MM.1S (cell line): ENCODE data around the gene RPL39.

Experiments
- DNase-seq: peaks from one replicate; pipeline ENCODE4 v3.0.0-alpha.2; 2015
- H2AFZ ChIP-seq: fragments of 300-600 bp; sonication (generic); 2 replicates; pipeline ENCODE4 v1.6.0; 2016; ENCODE audit warnings: antibody characterized with exemption, low read length
- H3F3A ChIP-seq: fragments of 300-600 bp; sonication (generic); 2 replicates; pipeline ENCODE4 v1.6.1; 2016; ENCODE audit warnings: mild to moderate bottlenecking, antibody characterized with exemption, low read length, moderate library complexity, mixed read lengths; ENCODE audit not compliant: insufficient read depth
- H3K27ac ChIP-seq: fragments of 300-600 bp; sonication (generic); 2 replicates; pipeline ENCODE4 v1.5.1; 2016; ENCODE audit warnings: mild to moderate bottlenecking, low read length
- H3K27me3 ChIP-seq: fragments of 300-600 bp; sonication (generic); replicated peaks from 2 replicates; pipeline ENCODE4 v1.6.0; 2016; ENCODE audit warnings: low read length; ENCODE audit not compliant: insufficient read depth
- H3K36me3 ChIP-seq: fragments of 300-600 bp; sonication (generic); replicated peaks from 2 replicates; pipeline ENCODE4 v1.6.1; 2016; ENCODE audit warnings: mild to moderate bottlenecking, low read length, mixed read lengths; ENCODE audit not compliant: insufficient read depth
- H3K4me1 ChIP-seq: fragments of 300-600 bp; sonication (generic); 2 replicates; pipeline ENCODE4 v1.6.1; 2016; ENCODE audit warnings: low read length, mixed read lengths
- H3K4me2 ChIP-seq: fragments of 300-600 bp; sonication (generic); 2 replicates; pipeline ENCODE4 v1.6.0; 2016; ENCODE audit warnings: low read depth, low read length
- H3K4me3 ChIP-seq: fragments of 300-600 bp; sonication (generic); 2 replicates; pipeline ENCODE4 v1.5.1; 2016; ENCODE audit warnings: low read length, mixed read lengths
- H3K79me2 ChIP-seq: fragments of 300-600 bp; sonication (generic); 2 replicates; pipeline ENCODE4 v1.6.1; 2016; ENCODE audit warnings: mixed run types, low read length, mixed read lengths
- H3K9ac ChIP-seq: fragments of 300-600 bp; sonication (generic); 2 replicates; pipeline ENCODE4 v1.6.1; 2016; ENCODE audit warnings: low read length, mixed read lengths
- H3K9me2 ChIP-seq: fragments of 300-600 bp; sonication (generic); replicated peaks from 2 replicates; pipeline ENCODE4 v1.6.1; 2016; ENCODE audit warnings: mild to moderate bottlenecking, low read length, mixed read lengths; ENCODE audit not compliant: insufficient read depth
- H3K9me3 ChIP-seq: fragments of 300-600 bp; sonication (generic); replicated peaks from 2 replicates; pipeline ENCODE4 v1.6.1; 2016; ENCODE audit warnings: mild to moderate bottlenecking, low read length, mixed read lengths; ENCODE audit not compliant: insufficient read depth
- H4K20me1 ChIP-seq: fragments of 300-600 bp; sonication (generic); 2 replicates; pipeline ENCODE4 v1.6.1; 2016; ENCODE audit warnings: mild to moderate bottlenecking, low read length, moderate library complexity, mixed read lengths; ENCODE audit not compliant: insufficient read depth
- EZH2 ChIP-seq: fragments of 300-600 bp; sonication (generic); optimal IDR thresholded peaks from 2 replicates; pipeline ENCODE3; 2017; ENCODE audit warnings: low read depth, mild to moderate bottlenecking, antibody characterized with exemption, low read length, mixed read lengths
- EZH2phosphoT487 ChIP-seq: fragments of 300-600 bp; sonication (generic); IDR thresholded peaks from 2 replicates; pipeline ENCODE4 v1.6.1; 2018; ENCODE audit warnings: antibody characterized with exemption, low read length
- TF ChIP-seq, protein P1 (sequence below): fragments of 300-600 bp; sonication (generic); IDR thresholded peaks from 2 replicates; pipeline ENCODE4 v1.5.1; 2016; ENCODE audit warnings: antibody characterized with exemption, low read length, mixed read lengths

RPL39 gene

DNA sequence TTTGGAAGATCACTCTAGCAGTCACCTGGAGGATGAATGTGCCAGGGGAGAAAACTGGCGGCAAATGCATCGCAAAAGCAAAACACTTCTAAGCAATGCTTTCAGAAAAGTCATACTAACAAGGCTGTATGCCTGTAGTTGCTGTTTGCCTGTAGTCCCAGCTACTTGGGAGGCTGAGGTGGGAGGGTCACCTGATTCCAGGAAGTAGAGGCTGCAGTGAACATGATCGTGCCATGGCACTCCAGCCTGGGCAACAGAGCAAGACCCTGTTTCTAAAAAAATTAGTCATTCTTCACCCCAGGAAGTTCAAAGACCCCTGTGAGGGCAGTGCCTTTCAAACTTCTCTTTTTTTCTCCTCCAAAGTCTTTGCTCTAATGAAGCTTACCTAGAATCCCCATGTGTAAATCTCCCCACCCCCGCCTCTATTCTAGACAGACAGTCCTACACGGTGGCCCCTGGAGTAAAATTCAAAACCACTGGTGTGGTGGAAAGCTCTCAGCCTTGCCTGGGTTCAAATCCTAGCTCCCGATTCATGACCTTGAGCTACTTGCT, 27.5 kb downstream of the RPL39 start:
- H3K36me3 ChIP-seq = no peaks in the 10 kb centered on the region
- H3K27me3 ChIP-seq = no peaks in the 10 kb centered on the region
- no peak overlapping the region for H2AFZ ChIP-seq
- H3K9me2 ChIP-seq = no peaks in the 10 kb centered on the region
- no peak overlapping the region for H3K4me3 ChIP-seq
- no peak overlapping the region for H3K9ac ChIP-seq
- DNase-seq = no peak
- no peaks in the 10 kb centered on the region for H3K79me2 ChIP-seq
- H3F3A ChIP-seq = 0 out of 2 replicates have a peak, but pooled peaks cover 4% of the 10 kb centered on the region
- H3K4me1 ChIP-seq = peaks cover 18% of the 10 kb centered on the region
- TF ChIP-seq, protein P1, sequence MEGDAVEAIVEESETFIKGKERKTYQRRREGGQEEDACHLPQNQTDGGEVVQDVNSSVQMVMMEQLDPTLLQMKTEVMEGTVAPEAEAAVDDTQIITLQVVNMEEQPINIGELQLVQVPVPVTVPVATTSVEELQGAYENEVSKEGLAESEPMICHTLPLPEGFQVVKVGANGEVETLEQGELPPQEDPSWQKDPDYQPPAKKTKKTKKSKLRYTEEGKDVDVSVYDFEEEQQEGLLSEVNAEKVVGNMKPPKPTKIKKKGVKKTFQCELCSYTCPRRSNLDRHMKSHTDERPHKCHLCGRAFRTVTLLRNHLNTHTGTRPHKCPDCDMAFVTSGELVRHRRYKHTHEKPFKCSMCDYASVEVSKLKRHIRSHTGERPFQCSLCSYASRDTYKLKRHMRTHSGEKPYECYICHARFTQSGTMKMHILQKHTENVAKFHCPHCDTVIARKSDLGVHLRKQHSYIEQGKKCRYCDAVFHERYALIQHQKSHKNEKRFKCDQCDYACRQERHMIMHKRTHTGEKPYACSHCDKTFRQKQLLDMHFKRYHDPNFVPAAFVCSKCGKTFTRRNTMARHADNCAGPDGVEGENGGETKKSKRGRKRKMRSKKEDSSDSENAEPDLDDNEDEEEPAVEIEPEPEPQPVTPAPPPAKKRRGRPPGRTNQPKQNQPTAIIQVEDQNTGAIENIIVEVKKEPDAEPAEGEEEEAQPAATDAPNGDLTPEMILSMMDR = no peak
- no peak for TF ChIP-seq EZH2phosphoT487
- H3K4me2 ChIP-seq = no peak overlapping the region; the same call in 1 of the 2 replicates
- H3K9me3 ChIP-seq = no peaks in the 10 kb centered on the region
- H3K27ac ChIP-seq = no peak overlapping the region
- H4K20me1 ChIP-seq = no peaks in the 10 kb centered on the region

DNA sequence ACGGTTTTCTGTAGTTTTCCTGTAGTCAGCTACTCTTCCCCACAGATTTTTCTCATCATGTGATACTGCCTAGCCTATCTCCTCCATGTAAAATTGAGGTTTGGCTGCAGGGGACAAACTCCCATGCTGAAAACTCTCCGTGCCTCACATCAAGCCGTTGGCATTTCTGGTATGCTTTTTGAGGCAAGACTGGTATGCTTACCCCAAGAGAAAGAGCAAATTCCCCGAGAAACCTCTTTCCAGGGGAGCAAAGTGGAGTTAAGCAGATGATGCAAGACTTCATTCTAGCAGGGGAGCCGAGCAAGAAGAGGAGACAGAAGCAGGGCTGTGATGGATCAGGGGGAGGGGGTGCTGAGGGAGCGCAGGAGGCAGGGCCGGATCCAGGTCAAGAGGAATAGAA, 28.2 kb downstream of the RPL39 start:
- no peak overlapping the region for H3K4me3 ChIP-seq
- H3K9ac ChIP-seq = no peak overlapping the region; the same call in 1 of the 2 replicates
- H3K27ac ChIP-seq = peak overlapping the region; percentile 31; the same call in 1 of the 2 replicates
- no peaks in the 10 kb centered on the region for H3K9me2 ChIP-seq
- no peaks in the 10 kb centered on the region for H3K27me3 ChIP-seq
- H4K20me1 ChIP-seq = no peaks in the 10 kb centered on the region
- H3K4me2 ChIP-seq = peak overlapping the region; percentile 29
- H3K9me3 ChIP-seq = no peaks in the 10 kb centered on the region
- TF ChIP-seq, protein P1 = no peak
- H3K79me2 ChIP-seq = no peaks in the 10 kb centered on the region
- 0 out of 2 replicates have a peak, but pooled peaks cover 4% of the 10 kb centered on the region for H3F3A ChIP-seq
- H3K4me1 ChIP-seq = peaks cover 18% of the 10 kb centered on the region
- DNase-seq = no peak
- H3K36me3 ChIP-seq = no peaks in the 10 kb centered on the region
- H2AFZ ChIP-seq = peak overlapping the region; percentile 31

DNA sequence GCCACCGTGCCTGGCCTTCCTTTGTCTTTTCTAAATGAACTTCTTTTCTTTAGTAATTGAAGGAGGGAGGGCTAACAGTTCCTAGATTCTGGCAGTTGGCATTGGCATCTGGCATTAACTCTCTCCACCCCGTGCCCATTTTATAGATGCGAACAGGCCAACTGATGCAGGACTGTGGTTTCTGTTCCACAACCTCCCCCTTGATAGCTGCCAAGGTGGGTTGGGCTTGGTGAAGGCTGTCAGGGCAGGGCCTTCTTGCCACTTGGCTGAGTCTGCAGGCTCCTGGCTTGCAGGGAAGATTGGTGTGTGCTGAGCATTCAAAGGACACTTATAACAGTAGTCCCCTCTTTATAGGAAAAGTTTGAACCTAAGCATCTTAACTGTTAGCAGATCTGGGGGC, 28.7 kb downstream of the RPL39 start:
- Histone ChIP-seq H3K36me3 (no peaks in the 10 kb centered on the region), H3K4me1 (peaks cover 21% of the 10 kb centered on the region), H3K4me3 (no peak overlapping the region), H3K79me2 (no peaks in the 10 kb centered on the region), H3F3A (0 out of 2 replicates have a peak, but pooled peaks cover 4% of the 10 kb centered on the region), H4K20me1 (no peaks in the 10 kb centered on the region), H3K9ac (no peak overlapping the region; the same call in 1 of the 2 replicates), H3K27ac (peak overlapping the region; percentile 31; the same call in 1 of the 2 replicates), H3K4me2 (peak overlapping the region; percentile 29), H3K9me2 (no peaks in the 10 kb centered on the region), H3K9me3 (no peaks in the 10 kb centered on the region), H2AFZ (peak overlapping the region; percentile 31), H3K27me3 (no peaks in the 10 kb centered on the region)
- TF ChIP-seq EZH2phosphoT487 (no peak), EZH2 (no peak)
- TF ChIP-seq, protein P1 = no peak
- peak; percentile 78 for DNase-seq
